A172 (cell line): ENCODE results near the gene NEMP2. TPM values are rescaled to one million over a fixed set of nuclear protein-coding genes. Genes with fewer than 3 reads are reported as not detected.
"Not testable (repeated sequence)": the region's sequence is repeated elsewhere in the genome, so short reads cannot be mapped to it uniquely, and the experiment has no call there.

Experiments
- DNase-seq: peaks from one replicate; pipeline ENCODE4 v3.0.0-alpha.2; 2015; ENCODE audit warnings: low spot score
- total RNA-seq: library from RNA; depleted of rRNA; stranded (reverse); fragments of >200 nt; shearing (Covaris generic); gene quantifications from 2 replicates; pipeline ENCODE4 v1.2.3, GENCODE V29; 2014

Gene NEMP2
- total RNA-seq, 1 experiment from 2014 or later = 19.8 TPM

DNA sequence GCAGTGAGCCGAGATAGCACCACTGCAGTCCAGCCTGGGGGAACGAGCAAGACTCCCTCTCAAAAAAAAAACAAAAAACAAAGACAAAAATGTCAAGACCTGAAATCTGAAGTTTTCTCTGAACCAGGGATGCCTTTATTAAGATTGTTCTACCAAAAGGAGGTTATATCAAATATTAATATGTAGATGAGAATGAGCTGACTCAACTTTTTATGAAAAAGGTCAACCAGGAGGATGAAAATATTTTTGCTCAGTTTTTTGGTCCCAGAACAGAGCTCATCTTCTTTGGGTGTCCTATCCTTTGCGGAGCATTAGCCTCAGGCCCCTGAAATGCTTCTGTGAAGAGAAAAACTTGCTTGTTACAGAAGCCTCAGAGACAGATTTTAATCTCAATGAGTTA is 44.0 kb downstream of the NEMP2 start:
- DNase-seq = no peak

- DNase-seq = no peak
Observed at GRCh38 chr2:190489475-190489874, 45.0 kb downstream of the NEMP2 start.

GRCh38 chr2:190488516-190489233 is 45.8 kb downstream of the NEMP2 start:
- DNase-seq = no peak

- DNase-seq = no peak
Observed at GRCh38 chr2:190486037-190486623, 48.4 kb downstream of the NEMP2 start.

DNA sequence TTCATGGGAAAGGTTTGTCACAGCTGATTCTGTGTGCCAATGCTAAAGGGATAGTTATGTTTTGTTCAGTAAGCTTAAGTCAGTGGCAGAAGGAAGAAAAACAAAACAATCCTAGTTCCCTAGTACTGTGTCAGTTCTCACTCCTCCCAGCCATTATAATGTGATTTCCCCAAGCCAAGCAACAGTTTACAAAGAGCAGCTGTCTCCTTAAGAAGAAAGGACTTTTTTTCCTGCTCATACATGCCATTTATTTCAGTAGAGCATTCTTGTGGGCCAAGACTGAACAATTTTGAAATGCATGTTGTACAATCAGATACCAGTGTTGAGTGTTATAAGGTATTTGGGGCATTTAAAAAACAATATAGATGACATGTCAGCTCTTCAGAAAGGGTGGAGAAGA is 52.1 kb downstream of the NEMP2 start:
- no peak for DNase-seq

DNA sequence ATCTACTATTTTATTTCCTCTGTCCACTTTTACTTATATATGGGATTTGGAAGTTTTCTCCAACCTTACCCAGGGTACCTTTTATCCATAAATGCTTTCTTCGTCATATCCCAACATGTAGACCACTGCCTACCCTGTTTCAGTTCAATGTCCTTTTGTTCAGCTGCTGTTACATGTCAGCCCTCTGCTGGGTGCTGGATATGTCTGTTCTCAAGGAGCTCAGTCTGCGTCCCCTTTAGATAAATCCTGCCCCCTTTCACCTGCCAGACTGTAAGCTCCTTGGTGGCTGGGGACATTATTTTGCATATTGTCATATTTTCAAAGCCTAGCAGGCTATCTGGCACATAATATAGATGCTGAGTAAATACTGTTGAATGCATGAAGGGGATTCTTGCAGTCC is 53.2 kb downstream of the NEMP2 start:
- DNase-seq = no peak

DNA sequence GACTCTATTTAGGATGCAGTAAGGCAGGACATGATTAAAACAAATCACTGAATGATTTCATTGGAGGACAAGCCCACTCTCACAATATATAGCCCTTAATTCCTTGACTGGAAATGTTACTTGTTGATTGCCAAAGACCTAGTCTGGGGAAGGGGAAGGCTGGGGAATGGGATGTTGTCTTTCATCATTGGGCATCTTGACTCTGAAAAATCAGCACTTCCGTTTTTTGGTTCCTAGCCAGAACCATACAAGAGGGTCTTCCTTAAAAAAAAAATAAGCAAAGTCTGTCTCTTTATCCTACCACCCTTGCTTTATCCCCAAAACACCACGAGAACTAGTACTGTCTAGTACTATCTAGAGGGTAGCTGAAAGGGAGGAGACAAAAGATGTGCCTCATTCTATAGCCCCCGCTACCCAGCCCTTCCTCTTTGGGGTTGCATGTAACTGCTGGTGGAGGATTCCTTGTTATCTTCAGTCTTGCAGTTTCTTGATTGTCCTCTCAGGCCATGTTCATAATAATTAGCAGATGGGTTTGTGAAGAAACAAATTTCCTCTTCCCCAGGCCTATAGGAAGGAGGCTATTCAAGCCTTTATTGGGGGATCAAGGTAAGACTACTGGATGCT is 55.8 kb downstream of the NEMP2 start:
- DNase-seq = no peak

DNA sequence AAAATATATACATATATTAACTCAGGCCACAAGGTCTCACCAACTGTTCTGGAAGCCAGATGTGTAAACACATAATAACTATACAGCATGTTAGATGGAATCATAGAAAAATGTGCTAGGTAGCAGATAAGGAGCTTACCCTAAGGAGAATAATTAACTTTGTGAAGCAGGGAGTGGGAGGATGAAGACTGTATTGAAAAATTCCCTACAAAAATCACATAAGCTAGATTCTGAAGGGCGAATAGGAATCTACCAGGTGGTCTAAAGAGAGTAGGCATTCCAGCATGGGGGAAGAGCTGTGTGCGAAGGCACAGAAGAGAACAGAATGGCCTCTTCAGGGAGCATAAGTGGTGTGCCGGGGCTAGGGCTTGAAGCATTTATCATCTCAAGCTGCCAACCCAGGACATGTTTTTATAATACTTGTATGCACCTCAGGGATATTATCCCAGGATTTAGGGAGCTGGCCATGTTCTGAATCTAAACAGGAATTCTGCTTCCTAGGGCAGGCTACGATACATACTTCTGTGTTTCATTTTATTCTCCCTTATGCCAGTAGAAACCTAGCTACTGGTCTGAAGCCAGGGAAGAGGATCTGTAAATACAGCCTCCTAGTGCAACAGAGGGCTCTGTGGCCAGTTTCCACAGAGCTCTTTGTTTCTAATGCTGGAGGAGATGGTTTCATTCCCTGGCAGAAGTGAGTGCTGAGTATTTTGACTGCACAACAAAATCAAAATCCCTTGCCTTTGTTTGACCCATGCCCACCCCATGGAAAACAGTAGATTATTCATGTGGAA is 56.7 kb downstream of the NEMP2 start:
- no peak for DNase-seq

DNA sequence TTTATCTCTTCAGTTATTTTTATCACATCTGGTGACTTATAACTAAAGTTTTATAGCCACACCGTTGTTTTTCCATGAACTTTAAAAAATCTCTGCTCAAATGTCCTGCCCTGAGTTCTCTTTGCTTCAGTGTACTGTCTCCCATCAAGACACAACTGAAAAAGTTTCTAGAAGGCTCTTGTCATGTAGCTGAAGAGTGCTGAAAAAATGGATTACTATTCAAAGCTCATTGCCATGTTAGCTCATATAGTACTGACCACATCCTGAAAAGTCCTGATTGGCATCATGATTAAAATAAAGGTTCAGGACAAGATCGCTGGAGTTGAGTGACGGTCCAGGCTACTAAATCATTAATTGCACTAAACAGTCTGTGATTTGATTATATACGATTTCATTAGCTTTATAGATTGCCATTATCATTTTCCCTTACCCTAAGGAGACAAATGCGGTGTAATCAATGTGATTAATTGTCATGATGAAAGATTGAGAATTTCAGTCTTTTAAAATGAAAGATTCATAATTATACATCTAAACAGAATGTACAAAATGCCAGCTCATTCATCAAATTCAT is 64.2 kb downstream of the NEMP2 start:
- DNase-seq = no peak

DNA sequence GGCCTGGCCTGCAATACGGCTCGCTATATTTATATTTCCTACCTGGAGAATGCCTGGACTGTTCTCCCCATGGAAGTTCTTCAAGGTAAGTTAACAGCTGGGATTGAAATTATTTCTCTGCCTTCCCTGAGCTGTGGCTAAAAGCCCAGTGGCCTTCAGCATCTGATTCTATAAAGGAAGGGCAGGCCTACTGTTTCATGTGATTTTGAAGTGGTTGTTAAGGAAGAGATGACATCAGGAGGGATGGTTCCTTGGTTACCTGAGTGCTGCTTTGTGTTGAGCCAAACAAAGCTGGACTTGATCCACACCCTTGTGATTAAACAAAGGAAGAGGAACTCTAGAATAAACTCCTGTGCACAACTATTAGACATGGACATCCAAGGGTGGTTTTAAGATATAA is 64.8 kb downstream of the NEMP2 start:
- peak; percentile 85 for DNase-seq

DNA sequence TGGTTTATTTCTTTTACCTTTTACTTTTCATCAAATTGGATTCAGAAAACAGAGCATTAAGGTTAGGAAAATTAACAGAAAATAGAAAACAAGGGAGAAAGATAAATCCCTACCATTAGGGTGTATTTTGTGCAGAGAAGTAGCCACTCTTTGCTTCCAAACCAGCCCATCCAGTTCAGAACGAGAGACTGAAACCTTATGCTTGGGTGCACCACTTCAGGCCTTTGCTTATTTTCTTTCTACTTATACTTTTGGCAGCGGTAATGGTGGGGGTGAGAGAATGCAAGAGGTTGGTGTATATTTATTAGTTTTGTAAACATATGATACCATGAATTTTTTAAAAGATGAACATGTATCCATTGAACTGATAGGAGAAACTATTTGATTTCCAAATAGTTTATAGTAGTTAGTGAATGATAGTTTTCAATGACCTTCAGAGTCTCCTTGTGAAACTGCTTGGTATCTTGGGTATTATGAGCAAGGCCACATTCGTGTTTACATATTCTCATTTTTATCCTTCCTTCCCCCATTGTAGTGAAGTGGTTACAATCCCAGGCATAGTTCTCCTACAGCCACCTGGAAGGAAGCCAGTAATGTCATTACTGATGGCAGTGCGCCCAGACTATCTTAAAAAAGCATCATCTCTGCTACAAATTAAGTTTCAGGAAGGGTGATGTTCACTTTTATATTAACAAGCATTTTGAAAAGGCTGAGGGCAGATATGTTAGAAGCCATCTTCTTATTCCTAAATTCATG is 65.5 kb downstream of the NEMP2 start:
- peak; percentile 97 for DNase-seq

DNA sequence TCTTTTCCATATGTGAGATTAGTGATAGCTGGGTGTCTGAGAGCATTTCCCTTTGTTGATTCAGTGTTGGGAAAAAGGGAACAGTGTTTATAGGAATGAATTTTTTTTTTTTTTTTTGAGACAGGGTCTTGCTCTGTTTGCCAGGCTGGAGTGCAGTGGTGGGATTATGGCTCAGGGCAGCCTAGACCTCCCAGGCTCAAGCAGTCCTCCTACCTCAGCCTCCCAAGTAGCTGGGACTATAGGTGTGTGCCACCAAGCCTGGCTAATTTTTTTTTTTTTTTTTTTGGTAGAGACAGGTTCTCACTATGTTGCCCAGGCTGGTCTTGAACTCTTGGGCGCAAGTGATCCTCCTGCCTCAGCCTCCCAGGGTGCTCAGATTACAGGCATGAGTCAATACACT is 66.2 kb downstream of the NEMP2 start:
- not testable (repeated sequence) for DNase-seq

DNA sequence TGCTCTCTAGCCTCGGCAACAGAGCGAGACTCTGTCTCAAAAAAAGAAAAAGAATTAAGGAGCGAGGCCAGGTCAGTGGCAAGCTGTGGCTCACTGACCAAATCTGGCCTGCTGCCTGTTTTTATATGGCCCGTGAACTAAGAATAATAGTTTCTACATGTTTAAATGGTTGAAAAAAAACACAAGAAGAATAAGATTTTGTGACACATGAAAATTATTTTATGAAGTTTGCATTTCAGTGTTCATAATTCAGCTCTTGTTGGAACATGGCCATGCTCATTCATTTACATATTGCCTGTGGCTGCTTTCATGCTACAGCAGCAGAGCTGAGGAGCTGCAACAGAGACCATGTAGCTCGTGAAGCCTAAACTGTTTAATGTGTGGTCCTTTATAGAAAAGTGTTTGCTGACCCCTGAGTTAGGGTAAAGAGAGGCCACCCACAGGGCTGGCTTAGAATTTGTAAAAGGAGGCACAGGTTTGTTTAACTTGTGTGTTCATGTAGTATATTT is 66.9 kb downstream of the NEMP2 start:
- no peak for DNase-seq

GRCh38 chr2:190466819-190467446 is 67.6 kb downstream of the NEMP2 start:
- no peak for DNase-seq

DNA sequence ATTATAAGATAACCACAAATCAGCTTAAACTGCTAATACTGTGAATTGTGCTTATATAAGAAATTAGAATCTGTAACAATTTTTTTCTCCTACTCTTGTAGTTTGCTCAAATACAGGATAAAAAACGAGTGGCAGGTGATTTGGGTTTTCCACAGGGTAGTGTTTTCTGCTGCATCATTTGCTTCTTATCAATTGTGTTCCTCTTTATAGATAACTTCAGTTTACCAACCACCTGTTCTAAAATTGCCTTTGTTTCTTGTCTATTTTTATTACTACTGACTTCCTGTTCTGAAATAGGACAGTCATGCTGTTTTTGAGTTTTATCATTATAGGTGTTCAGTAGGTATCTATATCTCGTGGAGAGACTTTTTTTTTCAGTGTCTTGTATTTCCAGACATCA is 69.5 kb downstream of the NEMP2 start:
- no peak for DNase-seq

GRCh38 chr2:190462611-190463010 is 71.9 kb downstream of the NEMP2 start:
- no peak for DNase-seq

DNA sequence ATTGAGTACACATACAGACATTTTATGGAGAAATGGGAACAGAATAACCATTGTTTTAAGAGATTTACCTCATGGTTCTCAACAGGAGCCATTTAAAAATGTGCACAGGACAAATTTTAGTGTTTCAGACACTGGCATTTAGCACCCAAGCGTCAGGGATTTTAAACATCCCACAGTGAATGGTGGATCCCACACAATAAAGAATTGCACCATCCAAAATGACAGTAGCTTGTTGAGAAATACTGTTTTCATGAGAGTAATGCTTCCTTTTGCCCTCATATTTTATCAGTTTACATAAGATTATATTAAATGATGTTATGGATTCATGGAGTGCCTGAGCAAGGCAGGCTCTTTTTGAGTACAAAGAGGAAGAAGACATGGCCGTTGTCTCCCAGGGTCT is 72.3 kb downstream of the NEMP2 start:
- no peak for DNase-seq

- DNase-seq = no peak
Observed at GRCh38 chr2:190460487-190460886, 74.0 kb downstream of the NEMP2 start.

GRCh38 chr2:190459881-190460280 is 74.6 kb downstream of the NEMP2 start:
- no peak for DNase-seq

GRCh38 chr2:190458352-190459107 is 76.0 kb downstream of the NEMP2 start:
- no peak for DNase-seq
